ENCODE results near the gene HLCS. TPM values are rescaled to one million over a fixed set of nuclear protein-coding genes. Genes with fewer than 3 reads are reported as not detected.

HLCS gene
- total RNA-seq, 4 donors from 2014 or later = 20.0 to 75.4 (median 32.8) TPM

- TF ChIP-seq POLR2A (IDR thresholded peaks at IDR 0.05) = no peak
- TF ChIP-seq POLR2AphosphoS5 (IDR thresholded peaks at IDR 0.05) = no peak
- no peak for TF ChIP-seq EP300 (IDR thresholded peaks at IDR 0.05; ENCODE audit: low read depth)
- TF ChIP-seq, protein P1, sequence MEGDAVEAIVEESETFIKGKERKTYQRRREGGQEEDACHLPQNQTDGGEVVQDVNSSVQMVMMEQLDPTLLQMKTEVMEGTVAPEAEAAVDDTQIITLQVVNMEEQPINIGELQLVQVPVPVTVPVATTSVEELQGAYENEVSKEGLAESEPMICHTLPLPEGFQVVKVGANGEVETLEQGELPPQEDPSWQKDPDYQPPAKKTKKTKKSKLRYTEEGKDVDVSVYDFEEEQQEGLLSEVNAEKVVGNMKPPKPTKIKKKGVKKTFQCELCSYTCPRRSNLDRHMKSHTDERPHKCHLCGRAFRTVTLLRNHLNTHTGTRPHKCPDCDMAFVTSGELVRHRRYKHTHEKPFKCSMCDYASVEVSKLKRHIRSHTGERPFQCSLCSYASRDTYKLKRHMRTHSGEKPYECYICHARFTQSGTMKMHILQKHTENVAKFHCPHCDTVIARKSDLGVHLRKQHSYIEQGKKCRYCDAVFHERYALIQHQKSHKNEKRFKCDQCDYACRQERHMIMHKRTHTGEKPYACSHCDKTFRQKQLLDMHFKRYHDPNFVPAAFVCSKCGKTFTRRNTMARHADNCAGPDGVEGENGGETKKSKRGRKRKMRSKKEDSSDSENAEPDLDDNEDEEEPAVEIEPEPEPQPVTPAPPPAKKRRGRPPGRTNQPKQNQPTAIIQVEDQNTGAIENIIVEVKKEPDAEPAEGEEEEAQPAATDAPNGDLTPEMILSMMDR (IDR thresholded peaks at IDR 0.05) = no peak
- intact Hi-C loops (cut with DNase I; ENCODE audit: low total_unique reads) = no loop called here
- Histone ChIP-seq H3K4me3 (no peak overlapping the region), H3K9me3 (no peaks in the 10 kb centered on the region), H3K27ac (no peak overlapping the region), H3K36me3 (no peaks in the 10 kb centered on the region), H3K4me1 (peaks cover 0 to 8% (median 0%) of the 10 kb centered on the region in 4 donors), H3K27me3 (no peaks in the 10 kb centered on the region)
- no peak for DNase-seq
- WGBS, 2 donors (ENCODE audit: low coverage in 1 of 2) = 94% methylated on average over 7 of the region's 7 CpGs; no CpG with 5 or more reads in 1 of the 2 donors
- in situ Hi-C loops (cut with MboI; ENCODE audit: low pct_ligation_motif_present in 1 of 4, low pct_unique_long_range_greater_than_20kb in 1 of 4, low sequenced_read_pairs in 3 of 4) = no loop called here
Measured at GRCh38 chr21:36811762-36812161, 154.7 kb downstream of the HLCS start.

DNA sequence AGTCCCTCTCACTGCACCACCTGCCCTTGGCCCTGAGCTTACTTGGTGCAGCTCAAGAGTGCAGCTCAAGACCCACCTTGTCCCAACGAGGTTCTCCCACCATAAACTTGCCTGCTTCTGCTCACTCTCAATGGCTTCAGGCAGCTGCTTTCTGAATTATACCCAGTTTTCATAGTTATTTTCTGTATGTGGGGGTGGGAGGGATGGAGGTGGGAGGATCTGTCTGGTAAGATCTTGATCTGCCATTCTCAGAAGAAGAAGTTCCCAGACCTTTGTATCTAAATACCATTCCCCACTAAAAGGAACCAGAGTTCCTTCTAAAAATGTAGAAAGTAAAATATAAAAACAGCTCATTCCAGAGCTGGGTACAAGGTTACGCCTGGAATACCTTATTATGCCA lies 156.0 kb downstream of the HLCS start:
- in situ Hi-C loops (cut with MboI; ENCODE audit: low pct_ligation_motif_present in 1 of 4, low pct_unique_long_range_greater_than_20kb in 1 of 4, low sequenced_read_pairs in 3 of 4) = no loop called here
- TF ChIP-seq POLR2AphosphoS5 (IDR thresholded peaks at IDR 0.05) = no peak
- TF ChIP-seq, protein P1 (IDR thresholded peaks at IDR 0.05) = no peak
- no peak for TF ChIP-seq POLR2A (IDR thresholded peaks at IDR 0.05)
- no peak for TF ChIP-seq EP300 (IDR thresholded peaks at IDR 0.05; ENCODE audit: low read depth)
- WGBS, 2 donors (ENCODE audit: low coverage in 1 of 2) = 87 to 89% methylated on average over 2 of the region's 2 CpGs

GRCh38 chr21:36807422-36807928 lies 159.0 kb downstream of the HLCS start:
- intact Hi-C loops (cut with DNase I; ENCODE audit: low total_unique reads) = no loop called here
- Histone ChIP-seq H3K4me3 (no peak overlapping the region), H3K27ac (no peak overlapping the region), H3K9me3 (no peaks in the 10 kb centered on the region), H3K27me3 (no peaks in the 10 kb centered on the region), H3K36me3 (no peaks in the 10 kb centered on the region), H3K4me1 (peaks cover 0 to 8% (median 0%) of the 10 kb centered on the region in 4 donors)
- in situ Hi-C loops (cut with MboI; ENCODE audit: low pct_ligation_motif_present in 1 of 4, low pct_unique_long_range_greater_than_20kb in 1 of 4, low sequenced_read_pairs in 3 of 4) = no loop called here
- WGBS, 2 donors (ENCODE audit: low coverage in 1 of 2) = 69 to 80% methylated on average over 2 to 8 of the region's 8 CpGs
- DNase-seq = no peak
- TF ChIP-seq POLR2AphosphoS5 (IDR thresholded peaks at IDR 0.05) (no peak), POLR2A (IDR thresholded peaks at IDR 0.05) (no peak), EP300 (IDR thresholded peaks at IDR 0.05; ENCODE audit: low read depth) (no peak)
- TF ChIP-seq, protein P1 (IDR thresholded peaks at IDR 0.05) = no peak

More for the DNA sequence above, 156.0 kb downstream of the HLCS start:
- Histone ChIP-seq H3K9me3 (no peaks in the 10 kb centered on the region), H3K27me3 (no peaks in the 10 kb centered on the region), H3K27ac (no peak overlapping the region), H3K36me3 (no peaks in the 10 kb centered on the region), H3K4me3 (no peak overlapping the region), H3K4me1 (peaks cover 0 to 8% (median 0%) of the 10 kb centered on the region in 4 donors)
- DNase-seq = no peak
- intact Hi-C loops (cut with DNase I; ENCODE audit: low total_unique reads) = no loop called here

GRCh38 chr21:36806103-36806502 lies 160.4 kb downstream of the HLCS start:
- 98 to 100% methylated on average over 2 to 4 of the region's 4 CpGs for WGBS, 2 donors (ENCODE audit: low coverage in 1 of 2)
- H3K4me1 ChIP-seq = peaks cover 0 to 8% (median 0%) of the 10 kb centered on the region in 4 donors
- in situ Hi-C loops (cut with MboI; ENCODE audit: low pct_ligation_motif_present in 1 of 4, low pct_unique_long_range_greater_than_20kb in 1 of 4, low sequenced_read_pairs in 3 of 4) = no loop called here

More at GRCh38 chr21:36806103-36806502, 160.4 kb downstream of the HLCS start:
- Histone ChIP-seq H3K27me3 (no peaks in the 10 kb centered on the region), H3K4me3 (no peak overlapping the region), H3K36me3 (no peaks in the 10 kb centered on the region), H3K27ac (no peak overlapping the region), H3K9me3 (no peaks in the 10 kb centered on the region)
- no peak for DNase-seq
- TF ChIP-seq POLR2A (IDR thresholded peaks at IDR 0.05) = no peak
- intact Hi-C loops (cut with DNase I; ENCODE audit: low total_unique reads) = no loop called here
